ENCODE results near the gene ZNF541. TPM values are rescaled to one million over a fixed set of nuclear protein-coding genes. Genes with fewer than 3 reads are reported as not detected.

The ZNF541 gene, protein sequence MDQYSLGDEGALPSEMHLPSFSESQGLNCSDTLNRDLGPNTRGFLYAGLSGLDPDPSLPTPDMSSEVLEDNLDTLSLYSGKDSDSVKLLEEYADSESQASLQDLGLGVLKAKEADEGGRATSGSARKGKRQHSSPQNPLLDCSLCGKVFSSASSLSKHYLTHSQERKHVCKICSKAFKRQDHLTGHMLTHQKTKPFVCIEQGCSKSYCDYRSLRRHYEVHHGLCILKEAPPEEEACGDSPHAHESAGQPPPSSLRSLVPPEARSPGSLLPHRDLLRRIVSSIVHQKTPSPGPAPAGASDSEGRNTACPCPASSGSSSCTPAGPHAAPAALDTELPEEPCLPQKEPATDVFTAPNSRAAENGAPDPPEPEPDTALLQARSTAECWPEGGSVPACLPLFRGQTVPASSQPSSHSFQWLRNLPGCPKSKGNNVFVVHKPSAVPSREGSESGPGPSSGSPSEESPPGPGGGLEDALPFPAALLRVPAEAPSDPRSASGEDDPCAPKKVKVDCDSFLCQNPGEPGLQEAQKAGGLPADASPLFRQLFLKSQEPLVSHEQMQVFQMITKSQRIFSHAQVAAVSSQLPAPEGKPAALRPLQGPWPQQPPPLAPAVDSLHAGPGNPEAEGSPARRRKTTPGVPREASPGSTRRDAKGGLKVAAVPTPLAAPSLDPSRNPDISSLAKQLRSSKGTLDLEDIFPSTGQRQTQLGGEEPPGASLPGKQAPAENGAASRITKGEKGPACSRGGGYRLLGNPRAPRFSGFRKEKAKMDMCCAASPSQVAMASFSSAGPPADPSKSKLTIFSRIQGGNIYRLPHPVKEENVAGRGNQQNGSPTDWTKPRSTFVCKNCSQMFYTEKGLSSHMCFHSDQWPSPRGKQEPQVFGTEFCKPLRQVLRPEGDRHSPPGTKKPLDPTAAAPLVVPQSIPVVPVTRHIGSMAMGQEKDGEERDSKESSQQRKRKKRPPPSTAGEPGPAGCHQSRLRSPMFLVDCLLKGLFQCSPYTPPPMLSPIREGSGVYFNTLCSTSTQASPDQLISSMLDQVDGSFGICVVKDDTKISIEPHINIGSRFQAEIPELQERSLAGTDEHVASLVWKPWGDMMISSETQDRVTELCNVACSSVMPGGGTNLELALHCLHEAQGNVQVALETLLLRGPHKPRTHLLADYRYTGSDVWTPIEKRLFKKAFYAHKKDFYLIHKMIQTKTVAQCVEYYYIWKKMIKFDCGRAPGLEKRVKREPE (N-terminal part only)
- total RNA-seq (2021) (0.07 to 0.09 TPM (median 0.09 TPM) in 3 replicates), Bru-seq, nascent RNA (percentile 4 among the genes with signal in this experiment)
- long read RNA-seq, experiment 1 = 0 reads
- long read RNA-seq, experiment 2 = 0 reads
- long read RNA-seq, experiment 3 = 0 reads

DNA sequence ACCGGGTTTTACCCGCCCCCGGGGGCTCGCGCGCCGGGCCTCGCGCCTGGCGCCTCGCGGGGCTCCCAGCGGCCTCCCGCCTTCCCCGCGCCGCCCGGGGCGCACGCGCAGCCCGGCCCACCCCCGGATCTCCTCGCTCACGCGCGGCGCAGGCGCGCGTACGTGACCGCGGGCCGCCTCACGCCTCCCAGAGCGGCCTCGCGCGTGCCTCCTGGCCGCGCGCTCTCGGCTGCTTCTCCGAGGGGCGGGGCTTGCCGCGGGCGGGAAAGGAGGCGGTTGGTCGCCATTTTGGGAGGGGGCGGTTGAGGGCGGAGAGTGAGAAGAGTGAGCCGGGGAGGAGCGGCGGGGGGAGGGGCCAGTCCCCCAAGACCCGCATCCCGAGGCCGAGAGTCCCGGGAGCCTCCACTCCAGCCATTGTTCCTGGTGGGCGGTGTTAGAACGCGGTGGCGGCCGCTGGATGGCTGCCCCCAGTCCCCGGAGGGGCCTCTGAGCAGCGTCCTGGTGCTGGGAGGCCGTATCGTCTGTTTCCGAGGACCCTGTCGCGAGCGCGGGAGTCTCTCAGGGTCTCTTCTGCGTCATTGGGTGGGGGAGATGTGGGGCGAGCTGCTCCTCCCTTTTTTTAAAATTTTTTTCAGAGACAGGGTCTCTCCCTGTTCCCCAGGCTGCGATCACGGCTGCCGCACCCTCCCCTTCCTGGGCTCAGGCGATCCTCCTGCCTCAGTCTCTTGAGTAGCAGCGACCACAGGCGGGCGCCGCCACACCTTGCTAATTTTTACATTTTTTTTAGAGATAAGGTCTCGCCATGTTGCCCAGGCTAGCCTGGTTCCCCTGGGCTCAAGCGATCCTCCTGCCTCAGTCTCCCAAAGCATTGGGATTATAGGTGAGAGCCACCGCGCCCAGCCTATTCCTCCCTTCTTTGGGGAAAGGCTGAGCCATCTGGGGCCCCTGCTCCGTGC lies at the start of gene ZNF541:
Gene ZNF541 (minus strand): TSS at position 78 of the 956 bp plus-strand sequence. CDS start 17,292 bp downstream, outside the sequence.
- POLR2A ChIA-PET = no interaction called here
- Mint-ChIP-seq H3K4me1 (peaks cover 6% of the 10 kb centered on the region), H3K9me3 (no peaks in the 10 kb centered on the region), H3K27ac (no peak within 1 kb of the TSS), H3K27me3 (ENCODE audit: low read depth) (no peaks in the 10 kb centered on the region; the same call in 1 of the 2 replicates), H3K36me3 (no peaks in the 10 kb centered on the region), H3K4me3 (no peak within 1 kb of the TSS)
- DNase-seq (ENCODE audit: low spot score) (peak; percentile 31), ATAC-seq (no peak; the same call in 1 of the 2 replicates)
- TF ChIP-seq SP1 (CRISPR knock-in tag; conservative IDR thresholded peaks at IDR 0.05) = no peak
- TF ChIP-seq, protein P1, sequence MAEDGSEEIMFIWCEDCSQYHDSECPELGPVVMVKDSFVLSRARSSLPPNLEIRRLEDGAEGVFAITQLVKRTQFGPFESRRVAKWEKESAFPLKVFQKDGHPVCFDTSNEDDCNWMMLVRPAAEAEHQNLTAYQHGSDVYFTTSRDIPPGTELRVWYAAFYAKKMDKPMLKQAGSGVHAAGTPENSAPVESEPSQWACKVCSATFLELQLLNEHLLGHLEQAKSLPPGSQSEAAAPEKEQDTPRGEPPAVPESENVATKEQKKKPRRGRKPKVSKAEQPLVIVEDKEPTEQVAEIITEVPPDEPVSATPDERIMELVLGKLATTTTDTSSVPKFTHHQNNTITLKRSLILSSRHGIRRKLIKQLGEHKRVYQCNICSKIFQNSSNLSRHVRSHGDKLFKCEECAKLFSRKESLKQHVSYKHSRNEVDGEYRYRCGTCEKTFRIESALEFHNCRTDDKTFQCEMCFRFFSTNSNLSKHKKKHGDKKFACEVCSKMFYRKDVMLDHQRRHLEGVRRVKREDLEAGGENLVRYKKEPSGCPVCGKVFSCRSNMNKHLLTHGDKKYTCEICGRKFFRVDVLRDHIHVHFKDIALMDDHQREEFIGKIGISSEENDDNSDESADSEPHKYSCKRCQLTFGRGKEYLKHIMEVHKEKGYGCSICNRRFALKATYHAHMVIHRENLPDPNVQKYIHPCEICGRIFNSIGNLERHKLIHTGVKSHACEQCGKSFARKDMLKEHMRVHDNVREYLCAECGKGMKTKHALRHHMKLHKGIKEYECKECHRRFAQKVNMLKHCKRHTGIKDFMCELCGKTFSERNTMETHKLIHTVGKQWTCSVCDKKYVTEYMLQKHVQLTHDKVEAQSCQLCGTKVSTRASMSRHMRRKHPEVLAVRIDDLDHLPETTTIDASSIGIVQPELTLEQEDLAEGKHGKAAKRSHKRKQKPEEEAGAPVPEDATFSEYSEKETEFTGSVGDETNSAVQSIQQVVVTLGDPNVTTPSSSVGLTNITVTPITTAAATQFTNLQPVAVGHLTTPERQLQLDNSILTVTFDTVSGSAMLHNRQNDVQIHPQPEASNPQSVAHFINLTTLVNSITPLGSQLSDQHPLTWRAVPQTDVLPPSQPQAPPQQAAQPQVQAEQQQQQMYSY (CRISPR knock-in tag; IDR thresholded peaks at IDR 0.05) = no peak
- TF ChIP-seq NFYB (CRISPR knock-in tag; conservative IDR thresholded peaks at IDR 0.05; ENCODE audit: low read depth) = 0 out of 2 replicates have a peak, but pooled peaks have one; percentile 26
- no peak for TF ChIP-seq CREB1 (CRISPR knock-in tag; IDR thresholded peaks at IDR 0.05)
- CTCF ChIA-PET = no interaction called here

DNA sequence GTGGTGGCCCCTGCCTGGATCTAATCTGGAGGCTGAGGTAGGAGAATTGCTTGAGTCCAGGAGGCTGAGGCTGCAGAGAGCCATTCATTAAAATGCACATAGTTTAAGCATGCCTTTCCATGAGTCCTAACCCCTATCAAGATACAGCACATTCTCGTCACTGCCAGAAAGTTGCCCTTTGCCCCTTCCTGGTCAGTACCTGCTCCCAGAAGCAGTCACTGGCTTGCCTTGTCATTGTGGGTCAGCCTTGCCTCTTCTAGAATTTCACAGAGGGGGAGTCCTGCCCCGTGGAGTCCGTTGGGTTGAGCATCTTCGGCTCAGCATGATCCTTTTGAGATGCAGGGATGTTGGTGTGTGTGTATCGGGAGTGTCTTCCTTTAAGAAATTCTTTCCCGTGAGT lies 46.8 kb upstream of the ZNF541 start:
- peak overlapping the region; percentile 50 for H3K4me3 Mint-ChIP-seq
- H3K27ac Mint-ChIP-seq = peak overlapping the region; percentile 99
- no peaks in the 10 kb centered on the region for H3K9me3 Mint-ChIP-seq
- no peaks in the 10 kb centered on the region for H3K27me3 Mint-ChIP-seq (ENCODE audit: low read depth)
- H3K4me1 Mint-ChIP-seq = peaks cover 67% of the 10 kb centered on the region
- ATAC-seq = peak; percentile 85
- H3K36me3 Mint-ChIP-seq = peaks cover 4% of the 10 kb centered on the region; the same call in 1 of the 2 replicates
- peak; percentile 54 for DNase-seq (ENCODE audit: low spot score)
- ChIA-PET CTCF (interaction anchor here (1.1 kb wide), 1 partner anchor 183 kb away, joined by 3 read pairs; no protein-coding TSS in a partner anchor), POLR2A (interaction anchor here (0.6 kb wide), 1 partner anchor 99 kb away, joined by 3 read pairs; no protein-coding TSS in a partner anchor)
- no peak for TF ChIP-seq ZNF317 (CRISPR knock-in tag; IDR thresholded peaks at IDR 0.05; ENCODE audit: borderline replicate concordance, low read depth)
- no peak for TF ChIP-seq MYBL2 (CRISPR knock-in tag; IDR thresholded peaks at IDR 0.05)
- TF ChIP-seq TEAD4 (CRISPR knock-in tag; IDR thresholded peaks at IDR 0.05) = no peak
- TF ChIP-seq, protein P2, sequence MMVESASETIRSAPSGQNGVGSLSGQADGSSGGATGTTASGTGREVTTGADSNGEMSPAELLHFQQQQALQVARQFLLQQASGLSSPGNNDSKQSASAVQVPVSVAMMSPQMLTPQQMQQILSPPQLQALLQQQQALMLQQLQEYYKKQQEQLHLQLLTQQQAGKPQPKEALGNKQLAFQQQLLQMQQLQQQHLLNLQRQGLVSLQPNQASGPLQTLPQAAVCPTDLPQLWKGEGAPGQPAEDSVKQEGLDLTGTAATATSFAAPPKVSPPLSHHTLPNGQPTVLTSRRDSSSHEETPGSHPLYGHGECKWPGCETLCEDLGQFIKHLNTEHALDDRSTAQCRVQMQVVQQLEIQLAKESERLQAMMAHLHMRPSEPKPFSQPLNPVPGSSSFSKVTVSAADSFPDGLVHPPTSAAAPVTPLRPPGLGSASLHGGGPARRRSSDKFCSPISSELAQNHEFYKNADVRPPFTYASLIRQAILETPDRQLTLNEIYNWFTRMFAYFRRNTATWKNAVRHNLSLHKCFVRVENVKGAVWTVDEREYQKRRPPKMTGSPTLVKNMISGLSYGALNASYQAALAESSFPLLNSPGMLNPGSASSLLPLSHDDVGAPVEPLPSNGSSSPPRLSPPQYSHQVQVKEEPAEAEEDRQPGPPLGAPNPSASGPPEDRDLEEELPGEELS (CRISPR knock-in tag; IDR thresholded peaks at IDR 0.05) = no peak
- no peak for TF ChIP-seq JAZF1 (CRISPR knock-in tag; IDR thresholded peaks at IDR 0.05)
- 0 out of 2 replicates have a peak, but pooled peaks have one; percentile 18 for TF ChIP-seq SP1 (CRISPR knock-in tag; conservative IDR thresholded peaks at IDR 0.05)
- no peak for TF ChIP-seq RELA (CRISPR knock-in tag; IDR thresholded peaks at IDR 0.05; ENCODE audit: borderline replicate concordance)
- TF ChIP-seq, protein P3, sequence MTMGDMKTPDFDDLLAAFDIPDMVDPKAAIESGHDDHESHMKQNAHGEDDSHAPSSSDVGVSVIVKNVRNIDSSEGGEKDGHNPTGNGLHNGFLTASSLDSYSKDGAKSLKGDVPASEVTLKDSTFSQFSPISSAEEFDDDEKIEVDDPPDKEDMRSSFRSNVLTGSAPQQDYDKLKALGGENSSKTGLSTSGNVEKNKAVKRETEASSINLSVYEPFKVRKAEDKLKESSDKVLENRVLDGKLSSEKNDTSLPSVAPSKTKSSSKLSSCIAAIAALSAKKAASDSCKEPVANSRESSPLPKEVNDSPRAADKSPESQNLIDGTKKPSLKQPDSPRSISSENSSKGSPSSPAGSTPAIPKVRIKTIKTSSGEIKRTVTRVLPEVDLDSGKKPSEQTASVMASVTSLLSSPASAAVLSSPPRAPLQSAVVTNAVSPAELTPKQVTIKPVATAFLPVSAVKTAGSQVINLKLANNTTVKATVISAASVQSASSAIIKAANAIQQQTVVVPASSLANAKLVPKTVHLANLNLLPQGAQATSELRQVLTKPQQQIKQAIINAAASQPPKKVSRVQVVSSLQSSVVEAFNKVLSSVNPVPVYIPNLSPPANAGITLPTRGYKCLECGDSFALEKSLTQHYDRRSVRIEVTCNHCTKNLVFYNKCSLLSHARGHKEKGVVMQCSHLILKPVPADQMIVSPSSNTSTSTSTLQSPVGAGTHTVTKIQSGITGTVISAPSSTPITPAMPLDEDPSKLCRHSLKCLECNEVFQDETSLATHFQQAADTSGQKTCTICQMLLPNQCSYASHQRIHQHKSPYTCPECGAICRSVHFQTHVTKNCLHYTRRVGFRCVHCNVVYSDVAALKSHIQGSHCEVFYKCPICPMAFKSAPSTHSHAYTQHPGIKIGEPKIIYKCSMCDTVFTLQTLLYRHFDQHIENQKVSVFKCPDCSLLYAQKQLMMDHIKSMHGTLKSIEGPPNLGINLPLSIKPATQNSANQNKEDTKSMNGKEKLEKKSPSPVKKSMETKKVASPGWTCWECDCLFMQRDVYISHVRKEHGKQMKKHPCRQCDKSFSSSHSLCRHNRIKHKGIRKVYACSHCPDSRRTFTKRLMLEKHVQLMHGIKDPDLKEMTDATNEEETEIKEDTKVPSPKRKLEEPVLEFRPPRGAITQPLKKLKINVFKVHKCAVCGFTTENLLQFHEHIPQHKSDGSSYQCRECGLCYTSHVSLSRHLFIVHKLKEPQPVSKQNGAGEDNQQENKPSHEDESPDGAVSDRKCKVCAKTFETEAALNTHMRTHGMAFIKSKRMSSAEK (CRISPR knock-in tag; IDR thresholded peaks at IDR 0.05; ENCODE audit: borderline replicate concordance) = no peak
- 0 out of 2 replicates have a peak, but pooled peaks have one; percentile 16 for TF ChIP-seq NFE2L1 (CRISPR knock-in tag; IDR thresholded peaks at IDR 0.05)
- no peak for TF ChIP-seq IRF2 (CRISPR knock-in tag; IDR thresholded peaks at IDR 0.05; ENCODE audit: borderline replicate concordance, low read depth)
- TF ChIP-seq, protein P4, sequence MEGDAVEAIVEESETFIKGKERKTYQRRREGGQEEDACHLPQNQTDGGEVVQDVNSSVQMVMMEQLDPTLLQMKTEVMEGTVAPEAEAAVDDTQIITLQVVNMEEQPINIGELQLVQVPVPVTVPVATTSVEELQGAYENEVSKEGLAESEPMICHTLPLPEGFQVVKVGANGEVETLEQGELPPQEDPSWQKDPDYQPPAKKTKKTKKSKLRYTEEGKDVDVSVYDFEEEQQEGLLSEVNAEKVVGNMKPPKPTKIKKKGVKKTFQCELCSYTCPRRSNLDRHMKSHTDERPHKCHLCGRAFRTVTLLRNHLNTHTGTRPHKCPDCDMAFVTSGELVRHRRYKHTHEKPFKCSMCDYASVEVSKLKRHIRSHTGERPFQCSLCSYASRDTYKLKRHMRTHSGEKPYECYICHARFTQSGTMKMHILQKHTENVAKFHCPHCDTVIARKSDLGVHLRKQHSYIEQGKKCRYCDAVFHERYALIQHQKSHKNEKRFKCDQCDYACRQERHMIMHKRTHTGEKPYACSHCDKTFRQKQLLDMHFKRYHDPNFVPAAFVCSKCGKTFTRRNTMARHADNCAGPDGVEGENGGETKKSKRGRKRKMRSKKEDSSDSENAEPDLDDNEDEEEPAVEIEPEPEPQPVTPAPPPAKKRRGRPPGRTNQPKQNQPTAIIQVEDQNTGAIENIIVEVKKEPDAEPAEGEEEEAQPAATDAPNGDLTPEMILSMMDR (IDR thresholded peaks at IDR 0.05) = no peak
